Measurements from ENCODE around the gene ZNF394.

The ZNF394 gene

GRCh38 chr7:99490878-99491277 lies 9.2 kb downstream of the ZNF394 start:
- no peak for DNase-seq

- no peak for DNase-seq
Measured at GRCh38 chr7:99489235-99489634, 10.8 kb downstream of the ZNF394 start.

GRCh38 chr7:99485094-99485493 lies 15.0 kb downstream of the ZNF394 start:
- DNase-seq, result no peak

DNA sequence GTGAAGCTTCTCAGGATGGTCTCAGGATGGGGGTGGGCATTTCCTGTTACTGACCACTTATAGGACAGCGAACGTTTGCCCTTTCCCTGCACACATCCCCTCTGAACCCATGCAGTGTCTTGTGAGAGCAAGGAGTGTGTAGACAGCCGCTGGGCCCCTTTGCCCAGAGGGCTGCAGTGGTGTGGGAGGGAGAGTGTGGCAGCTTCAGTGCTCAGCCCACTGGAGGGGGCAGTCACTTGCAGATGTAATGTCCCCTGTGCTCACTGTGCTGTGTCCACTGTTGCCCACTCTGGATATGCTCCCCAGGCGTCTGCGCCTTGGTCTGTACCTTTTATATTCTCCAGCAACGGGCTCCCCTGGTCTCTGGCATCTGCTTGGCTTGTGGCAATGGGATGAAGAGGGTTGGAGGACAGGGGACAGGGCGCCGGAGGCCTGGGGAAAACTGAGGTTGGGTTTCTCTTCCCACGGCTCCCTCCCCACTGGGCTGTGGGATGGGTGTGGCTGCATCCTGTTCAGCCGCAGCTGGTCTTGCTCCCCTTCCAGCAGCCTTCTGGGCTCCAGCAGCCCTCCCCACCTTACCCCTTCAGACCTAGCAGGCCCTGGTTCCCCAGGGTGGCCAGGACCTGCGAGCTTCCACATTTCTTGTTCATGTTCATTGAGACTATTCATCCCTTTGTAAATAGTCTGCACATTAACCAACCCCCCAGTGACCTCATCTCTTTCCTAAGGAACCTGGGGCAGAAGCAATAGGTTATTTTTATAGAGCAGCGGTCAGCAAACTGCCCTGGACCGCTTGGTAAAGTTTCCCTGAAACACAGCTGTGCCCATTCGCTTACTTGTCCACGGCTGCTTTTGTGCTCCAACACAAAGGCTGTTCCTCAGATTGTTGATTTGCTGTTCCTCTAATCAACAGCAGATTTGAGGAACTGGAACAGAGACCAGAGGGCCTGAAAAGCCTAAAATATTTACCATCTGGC lies 21.3 kb downstream of the ZNF394 start:
- no peak for DNase-seq

- DNase-seq, result no peak
Measured at GRCh38 chr7:99476107-99476506, 24.0 kb downstream of the ZNF394 start.

DNA sequence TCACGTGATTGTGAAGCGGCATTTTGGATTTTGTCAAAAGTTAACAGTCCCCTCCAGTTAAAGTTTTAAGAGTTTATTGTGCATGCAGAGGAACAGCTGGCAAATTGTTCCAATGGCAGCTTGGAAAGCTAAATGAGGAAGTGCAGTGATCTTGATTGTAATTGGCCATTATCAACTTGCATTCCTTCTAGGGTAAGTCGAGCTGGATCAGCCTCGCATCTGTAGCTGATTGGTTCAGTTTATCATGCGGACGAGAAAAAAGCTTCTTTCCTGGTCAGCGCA lies 26.8 kb downstream of the ZNF394 start:
- no peak for DNase-seq

DNA sequence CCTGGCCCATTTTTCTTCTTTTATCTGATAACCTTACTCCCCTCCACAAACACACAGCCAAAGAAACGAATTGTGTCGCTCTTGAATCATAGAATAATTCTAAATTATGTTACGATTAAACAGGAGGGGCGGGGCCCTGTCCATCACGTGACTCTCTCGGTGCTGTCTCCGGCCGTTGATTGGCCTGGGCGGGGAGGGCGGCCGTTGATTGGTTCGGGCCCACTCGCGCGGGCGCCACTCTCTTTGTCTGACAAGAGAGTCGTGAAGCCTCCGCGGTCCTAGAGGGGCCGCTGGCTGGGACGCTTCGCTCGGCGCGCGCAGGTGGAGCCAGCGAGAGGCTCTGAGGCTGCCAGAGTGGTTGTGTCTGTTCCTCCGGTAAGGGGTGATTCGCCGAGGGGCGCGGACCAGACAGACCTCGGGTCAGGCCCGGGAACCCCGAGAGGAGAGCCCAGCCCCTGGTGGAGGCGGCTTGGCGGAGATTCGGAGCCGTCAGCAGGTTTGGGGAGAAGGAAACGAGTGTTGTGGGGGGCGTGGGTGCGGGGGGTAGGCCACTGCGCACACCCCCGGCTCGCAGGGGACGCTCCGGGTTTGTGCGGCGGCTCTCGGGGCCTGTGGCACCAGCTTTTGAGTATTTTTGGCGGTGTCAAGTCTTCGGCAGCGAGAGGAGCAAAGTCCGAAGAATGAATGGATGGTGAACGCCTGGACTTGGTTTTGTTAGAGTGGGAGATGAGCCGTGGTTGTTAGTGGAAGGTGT lies 27.3 kb downstream of the ZNF394 start, which contains the start of gene ZNF789:
Gene ZNF789 (plus strand): TSS at position 330 of the 754 bp plus-strand sequence. CDS start 3,567 bp downstream, outside the sequence.
- DNase-seq, result peak; percentile 88

GRCh38 chr7:99469381-99470065 lies 30.6 kb downstream of the ZNF394 start:
- DNase-seq, result no peak

GRCh38 chr7:99468336-99468918 lies 31.7 kb downstream of the ZNF394 start:
- no peak for DNase-seq

DNA sequence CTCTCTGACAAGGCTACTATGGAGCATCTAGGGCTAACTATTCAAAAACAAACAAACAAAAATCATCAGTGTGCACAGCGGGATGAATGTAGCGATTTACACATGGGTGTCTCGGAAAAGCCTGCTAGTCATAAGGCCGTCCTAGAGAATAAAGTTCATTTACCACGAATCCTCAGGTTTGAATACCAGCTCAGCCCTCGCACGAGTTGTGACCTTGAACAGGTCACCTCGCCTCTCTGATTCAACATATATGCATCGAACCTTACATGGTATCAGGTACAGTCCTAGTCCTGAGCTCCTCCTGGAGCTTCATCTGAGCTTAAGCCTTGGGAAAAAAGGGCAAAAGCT lies 34.7 kb downstream of the ZNF394 start:
- no peak for DNase-seq

- no peak for DNase-seq
Measured at GRCh38 chr7:99461221-99461620, 38.9 kb downstream of the ZNF394 start.

GRCh38 chr7:99460651-99461050 lies 39.4 kb downstream of the ZNF394 start:
- DNase-seq, result no peak

- no peak for DNase-seq
Measured at GRCh38 chr7:99459087-99459486, 41.0 kb downstream of the ZNF394 start.

GRCh38 chr7:99457650-99458493 lies 42.2 kb downstream of the ZNF394 start:
- DNase-seq, result no peak

GRCh38 chr7:99457050-99457649 lies 42.9 kb downstream of the ZNF394 start:
- DNase-seq, result no peak

GRCh38 chr7:99456288-99456687 lies 43.8 kb downstream of the ZNF394 start:
- DNase-seq, result no peak

- no peak for DNase-seq
Measured at GRCh38 chr7:99455874-99456273, 44.2 kb downstream of the ZNF394 start.

DNA sequence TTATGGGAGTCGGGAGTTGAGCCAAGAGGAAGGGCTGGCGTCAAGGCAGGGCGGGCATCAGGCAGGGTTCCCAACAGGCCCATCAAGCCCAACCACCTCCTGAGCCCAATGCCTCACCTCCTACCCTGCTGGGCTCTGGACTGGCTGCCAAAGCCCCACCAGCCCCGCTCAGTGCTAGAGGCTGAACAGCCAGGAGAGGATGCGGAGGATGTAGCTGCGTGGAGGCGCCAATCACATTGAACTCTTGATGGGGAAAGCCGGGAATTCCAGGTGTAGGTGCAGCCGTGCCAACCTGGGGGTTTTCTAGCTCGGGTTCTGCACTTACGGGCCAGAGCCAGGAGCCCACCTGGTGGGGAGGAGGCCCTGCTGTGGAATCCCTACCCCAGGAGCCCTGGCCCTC lies 47.0 kb downstream of the ZNF394 start:
- DNase-seq, result no peak

DNA sequence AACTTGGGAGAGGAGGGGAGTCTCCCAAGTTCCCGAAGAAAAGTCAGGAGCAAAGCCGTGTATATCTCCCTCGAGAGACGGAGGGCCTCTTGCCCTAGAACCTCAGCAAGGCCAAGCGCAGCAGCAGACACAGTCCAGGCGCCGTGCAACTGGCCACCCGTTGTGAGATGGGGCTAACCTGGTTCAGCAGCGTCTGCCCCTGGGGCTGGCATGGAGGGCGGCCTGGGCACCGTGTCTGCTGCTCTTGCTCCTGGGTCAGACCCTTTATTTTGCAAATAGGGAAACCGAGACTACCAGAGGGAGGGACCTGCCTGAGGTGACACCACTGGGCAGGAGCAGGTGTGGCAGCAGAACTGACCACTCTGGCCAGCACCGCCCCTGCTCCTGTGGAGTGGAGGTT lies 47.5 kb downstream of the ZNF394 start:
- DNase-seq, result no peak

- no peak for DNase-seq
Measured at GRCh38 chr7:99451936-99452335, 48.1 kb downstream of the ZNF394 start.

GRCh38 chr7:99449326-99449725 lies 50.8 kb downstream of the ZNF394 start:
- DNase-seq, result no peak

DNA sequence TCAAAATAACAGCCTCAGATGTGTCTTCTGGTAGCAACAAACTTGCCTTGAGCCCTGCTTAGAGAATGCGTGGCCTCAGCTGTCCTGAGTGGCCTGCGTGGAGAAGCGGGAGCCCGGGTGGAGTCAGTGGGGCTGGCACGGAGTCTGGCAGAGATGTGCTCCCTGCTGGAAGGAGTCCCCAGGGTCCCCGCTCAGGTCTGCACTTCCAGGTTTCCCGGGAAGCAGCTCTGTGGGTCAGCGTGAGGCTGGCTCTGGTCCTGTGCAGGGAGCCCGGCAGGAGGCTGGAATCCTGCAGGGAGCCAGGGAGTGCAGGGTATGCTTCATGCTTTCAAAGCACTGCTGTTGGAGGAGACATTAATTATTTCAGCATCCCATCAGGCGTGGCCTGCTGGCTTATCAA lies 51.2 kb downstream of the ZNF394 start:
- no peak for DNase-seq
